ENCODE data around the gene SPOP. TPM values are rescaled to one million over a fixed set of nuclear protein-coding genes. Genes with fewer than 3 reads are reported as not detected.

The SPOP gene
- total RNA-seq, 1 donor from 2014 or later = 66.9 TPM

GRCh38 chr17:49630113-49630900 is 47.6 kb downstream of the SPOP start:
- no peak for TF ChIP-seq CTCF (IDR thresholded peaks at IDR 0.05; ENCODE audit: borderline replicate concordance)
- H3K36me3 ChIP-seq = no peaks in the 10 kb centered on the region
- intact Hi-C loops (cut with micrococcal nuclease) = no loop called here
- no peak for DNase-seq
- no peaks in the 10 kb centered on the region for H3K27me3 ChIP-seq (ENCODE audit: low read depth)
- H3K27ac ChIP-seq (replicated peaks) = peak overlapping the region; percentile 82
- H3K4me1 ChIP-seq = peaks cover 99% of the 10 kb centered on the region
- H3K4me3 ChIP-seq = no peak overlapping the region
- no peaks in the 10 kb centered on the region for H3K9me3 ChIP-seq (replicated peaks)

- no peaks in the 10 kb centered on the region for H3K36me3 ChIP-seq
- no peak overlapping the region for H3K4me3 ChIP-seq
- no peaks in the 10 kb centered on the region for H3K9me3 ChIP-seq (replicated peaks)
- no peak for TF ChIP-seq CTCF (IDR thresholded peaks at IDR 0.05; ENCODE audit: borderline replicate concordance)
- intact Hi-C loops (cut with micrococcal nuclease) = no loop called here
- no peak for DNase-seq
- H3K27me3 ChIP-seq (ENCODE audit: low read depth) = no peaks in the 10 kb centered on the region
- H3K4me1 ChIP-seq = peaks cover 99% of the 10 kb centered on the region
- H3K27ac ChIP-seq (replicated peaks) = peak overlapping the region; percentile 82
Measured at GRCh38 chr17:49629447-49629846, 48.5 kb downstream of the SPOP start.

GRCh38 chr17:49624896-49625295 is 53.0 kb downstream of the SPOP start:
- Histone ChIP-seq H3K27me3 (ENCODE audit: low read depth) (no peaks in the 10 kb centered on the region), H3K4me3 (no peak overlapping the region), H3K4me1 (peaks cover 94% of the 10 kb centered on the region), H3K27ac (replicated peaks) (no peak overlapping the region), H3K36me3 (peaks cover 26% of the 10 kb centered on the region), H3K9me3 (replicated peaks) (no peaks in the 10 kb centered on the region)
- TF ChIP-seq CTCF (IDR thresholded peaks at IDR 0.05; ENCODE audit: borderline replicate concordance) = no peak
- no peak for DNase-seq
- intact Hi-C loops (cut with micrococcal nuclease) = no loop called here

GRCh38 chr17:49621946-49622529 is 55.9 kb downstream of the SPOP start:
- peak overlapping the region; percentile 59 for H3K27ac ChIP-seq (replicated peaks)
- H3K9me3 ChIP-seq (replicated peaks) = no peaks in the 10 kb centered on the region
- no peak for TF ChIP-seq CTCF (IDR thresholded peaks at IDR 0.05; ENCODE audit: borderline replicate concordance)
- peaks cover 50% of the 10 kb centered on the region for H3K36me3 ChIP-seq
- H3K4me3 ChIP-seq = no peak overlapping the region
- H3K4me1 ChIP-seq = peaks cover 86% of the 10 kb centered on the region
- DNase-seq = no peak
- intact Hi-C loops (cut with micrococcal nuclease) = no loop called here
- no peaks in the 10 kb centered on the region for H3K27me3 ChIP-seq (ENCODE audit: low read depth)

- Histone ChIP-seq H3K4me1 (peaks cover 86% of the 10 kb centered on the region), H3K27me3 (ENCODE audit: low read depth) (no peaks in the 10 kb centered on the region), H3K36me3 (peaks cover 50% of the 10 kb centered on the region), H3K4me3 (no peak overlapping the region), H3K27ac (replicated peaks) (peak overlapping the region; percentile 59), H3K9me3 (replicated peaks) (no peaks in the 10 kb centered on the region)
- intact Hi-C loops (cut with micrococcal nuclease) = no loop called here
- DNase-seq = no peak
- no peak for TF ChIP-seq CTCF (IDR thresholded peaks at IDR 0.05; ENCODE audit: borderline replicate concordance)
Measured at GRCh38 chr17:49621420-49621819, 56.5 kb downstream of the SPOP start.

All from left ventricle myocardium inferior (tissue), 1 donor.